SH-SY5Y (cell line): ENCODE measurements around the gene TMEM135.

ENCODE experiments used
- GATA2 ChIP-seq: IDR thresholded peaks from 2 replicates; pipeline ENCODE4 v1.6.1; 2011; ENCODE audit warnings: mild to moderate bottlenecking, low read depth, low read length
- GATA3 ChIP-seq: IDR thresholded peaks from 2 replicates; pipeline ENCODE4 v1.6.1; 2011; ENCODE audit warnings: low read depth, mild to moderate bottlenecking, low read length, moderate library complexity

GRCh38 chr11:87156970-87157369, 119.2 kb downstream of the TMEM135 start:
- TF ChIP-seq GATA2 (no peak), GATA3 (no peak)
